H1 (cell line): Measurements from ENCODE around the gene PHKG2. TPM values are rescaled to one million over a fixed set of nuclear protein-coding genes. Genes with fewer than 3 reads are reported as not detected.

Experiments
- GTF2F1 ChIP-seq: IDR thresholded peaks from 2 replicates; pipeline ENCODE4 v1.6.1; 2012; ENCODE audit warnings: low read depth, low read length, improper control_type of control experiment, borderline replicate concordance
- SP2 ChIP-seq: IDR thresholded peaks from 2 replicates; pipeline ENCODE4 v1.6.1; 2012; ENCODE audit warnings: mild to moderate bottlenecking, low read length, inconsistent platforms
- polyA plus RNA-seq, 7 experiments: library from polyadenylated mRNA; depleted of rRNA in 3 of 7; stranded (reverse) in 5 of 7; unstranded in 2 of 7; fragments of >200 nt in 5 of 7; fragments of 200-250 nt in 2 of 7; gene quantifications; 1 replicate in 5 of 7; 2 replicates in 1 of 7; 4 replicates in 1 of 7; pipeline versions ENCODE4 v1.2.1 to v1.2.3, GENCODE V29; 2011 to 2013; ENCODE audit warnings: missing spikeins in 2 of 7, mixed read lengths in 2 of 7
- total RNA-seq: library from RNA; stranded (reverse); fragmentation: NEBNext Ultra II Directional; extraction: Animal tissue kit (Norgen Biotek cat#: 25700); gene quantifications from 2 replicates; pipeline ENCODE4 v1.2.1, GENCODE V29; 2021

The PHKG2 gene
- total and polyA plus RNA-seq, 2 of the 8 experiments (the other 6 are each of a cell fraction or from before 2014, with no cell fraction given) = 36.0 to 53.4 TPM

DNA sequence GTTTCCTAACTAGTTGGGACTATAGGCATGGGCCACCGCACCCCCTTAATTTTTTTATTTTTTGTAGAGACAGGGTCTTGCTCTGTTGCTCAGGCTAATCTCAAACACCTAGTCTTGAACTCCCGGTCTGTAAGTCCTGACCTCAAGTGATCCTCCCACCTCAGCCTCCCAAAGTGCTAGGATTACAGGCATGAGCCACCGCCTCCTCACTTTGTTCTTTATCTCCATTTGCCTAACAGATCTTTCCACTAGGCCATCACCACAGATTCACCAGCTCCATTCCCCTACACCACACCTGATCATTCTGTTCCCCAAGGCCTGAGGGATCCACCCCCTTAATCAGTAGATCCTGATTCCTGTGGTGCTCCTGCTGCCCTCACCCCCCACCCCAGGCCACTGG lies 46.4 kb downstream of the PHKG2 start (continued):
- TF ChIP-seq GTF2F1 = no peak
- TF ChIP-seq SP2 = no peak
